H9 (cell line): ENCODE results near the gene TBCK. TPM values are rescaled to one million over a fixed set of nuclear protein-coding genes. Genes with fewer than 3 reads are reported as not detected.

Source experiments
- DNase-seq: peaks from one replicate; pipeline ENCODE4 v3.0.0-alpha.2; 2017
- H2AFZ ChIP-seq: one replicate; pipeline ENCODE4 v1.6.1; 2013; ENCODE audit warnings: mild to moderate bottlenecking, low read length, control low read depth, moderate library complexity
- H2AK5ac ChIP-seq: 2 replicates; pipeline ENCODE4 v1.6.1; 2013; ENCODE audit warnings: low read length, control low read depth, mixed read lengths; ENCODE audit not compliant: insufficient read length
- H2BK120ac ChIP-seq: one replicate; pipeline ENCODE4 v1.6.1; 2013; ENCODE audit warnings: low read depth, mild to moderate bottlenecking, low read length, control low read depth, inconsistent platforms; ENCODE audit not compliant: poor library complexity, severe bottlenecking
- H2BK12ac ChIP-seq: 2 replicates; pipeline ENCODE4 v1.6.1; 2013; ENCODE audit warnings: low read length, control low read depth, mixed read lengths, low read depth; ENCODE audit not compliant: insufficient read length
- H2BK15ac ChIP-seq: 2 replicates; pipeline ENCODE4 v1.6.1; 2013; ENCODE audit warnings: low read depth, low read length, control low read depth
- H2BK20ac ChIP-seq: one replicate; pipeline ENCODE4 v1.6.1; 2013; ENCODE audit warnings: low read depth, mild to moderate bottlenecking, low read length, control low read depth, inconsistent platforms; ENCODE audit not compliant: poor library complexity, severe bottlenecking
- H2BK5ac ChIP-seq: 2 replicates; pipeline ENCODE4 v1.6.1; 2013; ENCODE audit warnings: low read length, control low read depth, mixed read lengths; ENCODE audit not compliant: insufficient read length
- H3K14ac ChIP-seq: 2 replicates; pipeline ENCODE4 v1.6.1; 2013; ENCODE audit warnings: low read length, control low read depth; ENCODE audit not compliant: insufficient read depth
- H3K18ac ChIP-seq: 2 replicates; pipeline ENCODE4 v1.6.1; 2013; ENCODE audit warnings: low read depth, mild to moderate bottlenecking, mixed read lengths, low read length, control low read depth; ENCODE audit not compliant: insufficient read length
- H3K23ac ChIP-seq: 2 replicates; pipeline ENCODE4 v1.6.1; 2013; ENCODE audit warnings: low read length, control low read depth, mixed read lengths, low read depth; ENCODE audit not compliant: insufficient read length
- H3K23me2 ChIP-seq: 2 replicates; pipeline ENCODE4 v1.6.1; 2013; ENCODE audit warnings: low read depth, mild to moderate bottlenecking, mixed read lengths, low read length, control low read depth; ENCODE audit not compliant: insufficient read length, poor library complexity, severe bottlenecking
- H3K27ac ChIP-seq: 2 replicates; pipeline ENCODE4 v1.5.1; 2013; ENCODE audit warnings: low read length, control low read depth, mixed read lengths, low read depth; ENCODE audit not compliant: insufficient read length
- H3K27me3 ChIP-seq: 2 replicates; pipeline ENCODE4 v1.6.1; 2013; ENCODE audit warnings: low read length, control low read depth, inconsistent platforms; ENCODE audit not compliant: insufficient read depth
- H3K4ac ChIP-seq: 2 replicates; pipeline ENCODE4 v1.6.1; 2013; ENCODE audit warnings: low read depth, mild to moderate bottlenecking, control low read depth, inconsistent platforms, low read length, moderate library complexity
- H3K4me1 ChIP-seq: 2 replicates; pipeline ENCODE4 v1.6.1; 2013; ENCODE audit warnings: low read length, control low read depth, inconsistent platforms; ENCODE audit not compliant: insufficient read depth
- H3K4me2 ChIP-seq: 2 replicates; pipeline ENCODE4 v1.6.1; 2013; ENCODE audit warnings: low read length, control low read depth, mixed read lengths; ENCODE audit not compliant: insufficient read length, insufficient read depth
- H3K56ac ChIP-seq: 2 replicates; pipeline ENCODE4 v1.6.1; 2013; ENCODE audit warnings: low read depth, mild to moderate bottlenecking, mixed read lengths, low read length, control low read depth; ENCODE audit not compliant: insufficient read length
- H3K79me1 ChIP-seq: 2 replicates; pipeline ENCODE4 v1.6.1; 2013; ENCODE audit warnings: low read depth, mild to moderate bottlenecking, moderate library complexity, low read length, control low read depth, inconsistent platforms; ENCODE audit not compliant: insufficient read depth, poor library complexity, severe bottlenecking
- H3K79me2 ChIP-seq: 2 replicates; pipeline ENCODE4 v1.6.1; 2013; ENCODE audit warnings: low read length, control low read depth, inconsistent platforms; ENCODE audit not compliant: insufficient read depth
- H3K9ac ChIP-seq: 2 replicates; pipeline ENCODE4 v1.6.1; 2013; ENCODE audit warnings: low read length, control low read depth, mixed read lengths; ENCODE audit not compliant: insufficient read length; ENCODE audit errors: extremely low read depth
- H3K9me3 ChIP-seq: one replicate; pipeline ENCODE4 v1.6.1; 2013; ENCODE audit warnings: low read depth, low read length, inconsistent platforms; ENCODE audit not compliant: control insufficient read depth
- H3T11ph ChIP-seq: one replicate; pipeline ENCODE4 v1.6.1; 2013; ENCODE audit warnings: mild to moderate bottlenecking, low read length, control low read depth, inconsistent platforms
- H4K20me1 ChIP-seq: one replicate; pipeline ENCODE4 v1.6.1; 2013; ENCODE audit not compliant: control insufficient read depth, insufficient read length, insufficient read depth
- H4K5ac ChIP-seq: 2 replicates; pipeline ENCODE4 v1.6.1; 2013; ENCODE audit warnings: low read depth, mild to moderate bottlenecking, mixed read lengths, low read length, control low read depth; ENCODE audit not compliant: insufficient read length
- H4K8ac ChIP-seq: replicated peaks from 2 replicates; pipeline ENCODE4 v1.6.1; 2013; ENCODE audit warnings: low read length, control low read depth, mixed read lengths, low read depth; ENCODE audit not compliant: insufficient read length
- H4K91ac ChIP-seq: 2 replicates; pipeline ENCODE4 v1.6.1; 2013; ENCODE audit warnings: low read depth, mild to moderate bottlenecking, moderate library complexity, mixed read lengths, low read length, control low read depth; ENCODE audit not compliant: insufficient read length
- H3K27ac Mint-ChIP-seq, 3 experiments: 2 replicates in 2 of 3; 3 replicates in 1 of 3; pipeline ENCODE4 v1.8.0; 2020 to 2021; ENCODE audit warnings: mixed read lengths in 3 of 3, mild to moderate bottlenecking in 1 of 3, moderate library complexity in 1 of 3
- H3K27me3 Mint-ChIP-seq: 2 replicates; pipeline ENCODE4 v1.8.0; 2021; ENCODE audit warnings: low read depth, mild to moderate bottlenecking, moderate library complexity, mixed read lengths
- H3K36me3 Mint-ChIP-seq, 3 experiments: 2 replicates in 2 of 3; 3 replicates in 1 of 3; pipeline ENCODE4 v1.8.0; 2020 to 2021; ENCODE audit warnings: low read depth in 3 of 3, mixed read lengths in 3 of 3; ENCODE audit not compliant: insufficient read depth in 1 of 3
- H3K4me1 Mint-ChIP-seq, 2 experiments: 2 replicates each; pipeline ENCODE4 v1.8.0; 2020; ENCODE audit warnings: mixed read lengths in 2 of 2
- H3K4me3 Mint-ChIP-seq, 2 experiments: 2 replicates in 1 of 2; 3 replicates in 1 of 2; pipeline ENCODE4 v1.8.0; 2020 to 2021; ENCODE audit warnings: mild to moderate bottlenecking in 2 of 2, mixed read lengths in 2 of 2, moderate library complexity in 1 of 2
- H3K9me3 Mint-ChIP-seq, 2 experiments: 2 replicates in 1 of 2; 3 replicates in 1 of 2; pipeline ENCODE4 v1.8.0; 2020; ENCODE audit warnings: mild to moderate bottlenecking in 2 of 2, mixed read lengths in 2 of 2, moderate library complexity in 1 of 2
- CTCF ChIP-seq: fragments of 200-600 bp; sonication (generic); conservative IDR thresholded peaks from 3 replicates; pipeline ENCODE4 v1.8.0; 2021; ENCODE audit warnings: antibody characterized with exemption, mild to moderate bottlenecking
- WGBS: extraction: QIAGEN DNeasy Blood & Tissue Kit; methylation state at CpG from one replicate; pipeline ENCODE4 v1.1.7; 2013; ENCODE audit warnings: missing lambda C conversion rate, low lambda C conversion rate, mixed read lengths; ENCODE audit not compliant: insufficient read length; ENCODE audit errors: extremely low coverage; 5-methylcytosine and 5-hydroxymethylcytosine counted together
- total RNA-seq: library from RNA; stranded (reverse); gene quantifications from 2 replicates; pipeline ENCODE4 v1.2.1, GENCODE V29; 2021

The TBCK gene
- total RNA-seq, 1 experiment from 2014 or later, result 22.1 TPM

GRCh38 chr4:106320235-106320634 lies 4.2 kb upstream of the TBCK start:
- no peak overlapping the region for H2BK120ac ChIP-seq
- H3K4me2 ChIP-seq, result no peak overlapping the region
- H3K4ac ChIP-seq, result no peak overlapping the region
- DNase-seq, result no peak
- H3K4me1 ChIP-seq, result no peaks in the 10 kb centered on the region
- peaks cover 9 to 13% of the 10 kb centered on the region in 2 experiments for H3K4me1 Mint-ChIP-seq
- peaks cover 3% of the 10 kb centered on the region for H3K79me1 ChIP-seq
- H3K79me2 ChIP-seq, result peaks cover 11% of the 10 kb centered on the region; the same call in 1 of the 2 replicates
- no peak for TF ChIP-seq CTCF
- no peak overlapping the region for H2BK12ac ChIP-seq
- H3K9ac ChIP-seq, result no peak overlapping the region
- H3K23ac ChIP-seq, result no peak overlapping the region
- peaks cover 5% of the 10 kb centered on the region for H3K23me2 ChIP-seq
- peaks cover 18 to 20% (median 19%) of the 10 kb centered on the region in 3 experiments; a peak in 6 of 7 replicates for H3K36me3 Mint-ChIP-seq
- no peak overlapping the region for H2BK20ac ChIP-seq
- no peak overlapping the region for H4K91ac ChIP-seq
- H2BK5ac ChIP-seq, result no peak overlapping the region
- H3K27ac ChIP-seq, result no peak overlapping the region
- H2BK15ac ChIP-seq, result no peak overlapping the region
- H3K9me3 Mint-ChIP-seq, result peaks cover 13 to 15% of the 10 kb centered on the region in 2 experiments
- H3K4me3 Mint-ChIP-seq, result no peak overlapping the region
- H3K27me3 Mint-ChIP-seq, result no peaks in the 10 kb centered on the region
- no peak overlapping the region for H2AK5ac ChIP-seq
- H4K8ac ChIP-seq, result no peak overlapping the region
- H4K5ac ChIP-seq, result no peak overlapping the region
- no peaks in the 10 kb centered on the region for H4K20me1 ChIP-seq
- no CpG with 5 or more reads among the region's 1 CpG for WGBS
- no peak overlapping the region for H2AFZ ChIP-seq
- H3K9me3 ChIP-seq, result no peaks in the 10 kb centered on the region
- H3T11ph ChIP-seq, result no peak overlapping the region
- H3K14ac ChIP-seq, result no peak overlapping the region
- H3K56ac ChIP-seq, result no peak overlapping the region
- H3K27ac Mint-ChIP-seq, result no peak overlapping the region
- H3K27me3 ChIP-seq, result no peaks in the 10 kb centered on the region
- no peak overlapping the region for H3K18ac ChIP-seq
